SK-N-DZ (cell line): Measurements from ENCODE around the gene RAB40C.

Experiments
- DNase-seq: peaks from one replicate; pipeline ENCODE4 v3.0.0-alpha.2; 2015; ENCODE audit warnings: low spot score

Gene RAB40C

DNA sequence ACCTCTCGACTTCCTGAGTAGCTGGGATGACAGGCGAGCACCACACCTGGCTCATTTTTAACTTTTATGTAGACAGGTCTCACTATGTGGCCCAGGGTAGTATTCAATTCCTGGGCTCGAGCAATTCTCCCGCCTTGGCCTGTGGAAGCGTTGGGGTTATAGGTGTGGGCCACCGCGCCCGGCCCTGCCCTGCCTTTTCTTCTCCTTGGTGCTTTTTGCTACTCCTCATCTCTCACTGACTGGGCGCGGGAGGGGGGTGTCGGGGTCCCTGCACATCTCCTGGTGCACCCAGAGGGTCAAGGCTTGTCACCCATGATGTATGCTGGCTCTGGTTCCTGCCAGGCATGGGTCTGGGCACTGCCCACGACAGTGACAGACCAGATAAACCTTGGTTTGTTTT is 54.7 kb downstream of the RAB40C start:
- no peak for DNase-seq

DNA sequence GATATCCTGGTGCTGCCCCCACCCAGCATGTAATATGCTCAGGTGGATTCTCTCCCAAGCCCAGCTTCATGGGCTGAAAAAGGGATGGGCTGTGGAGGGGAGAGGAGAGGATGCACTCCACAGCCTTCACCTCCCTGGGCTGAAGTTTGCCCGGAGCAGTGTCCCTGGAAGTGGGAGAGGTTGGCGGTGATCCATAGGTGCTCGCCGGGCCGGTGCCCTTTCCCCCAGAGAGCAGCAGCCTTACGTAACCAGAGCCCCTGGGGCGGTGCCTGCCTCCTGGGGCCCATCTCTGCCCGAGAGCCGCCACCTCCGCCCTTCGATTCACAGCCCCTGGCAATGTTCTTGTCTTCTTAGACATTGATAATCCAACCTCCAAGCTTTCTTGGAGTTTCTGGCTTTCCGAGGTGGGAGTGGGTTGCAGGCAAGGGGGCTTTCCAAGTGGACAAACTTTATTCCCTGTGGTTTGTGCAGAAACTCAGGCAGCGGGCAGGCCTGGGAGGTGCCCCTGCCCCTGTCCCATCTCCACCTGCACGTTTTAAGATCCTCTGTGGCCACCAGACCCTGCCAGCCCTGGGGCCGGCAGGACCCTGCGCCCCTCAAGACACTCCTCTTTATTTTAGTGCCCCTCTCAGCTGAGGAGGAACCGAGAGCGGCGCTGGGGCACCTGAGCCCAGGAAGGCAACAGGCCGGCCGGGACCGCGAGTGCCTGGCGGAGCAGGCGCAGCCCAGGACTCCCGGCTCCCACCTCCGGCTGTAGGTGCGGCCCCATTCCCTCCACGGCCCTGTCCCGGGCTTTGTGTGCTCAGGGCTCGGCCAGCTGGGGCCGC is 56.2 kb downstream of the RAB40C start:
- DNase-seq = no peak

DNA sequence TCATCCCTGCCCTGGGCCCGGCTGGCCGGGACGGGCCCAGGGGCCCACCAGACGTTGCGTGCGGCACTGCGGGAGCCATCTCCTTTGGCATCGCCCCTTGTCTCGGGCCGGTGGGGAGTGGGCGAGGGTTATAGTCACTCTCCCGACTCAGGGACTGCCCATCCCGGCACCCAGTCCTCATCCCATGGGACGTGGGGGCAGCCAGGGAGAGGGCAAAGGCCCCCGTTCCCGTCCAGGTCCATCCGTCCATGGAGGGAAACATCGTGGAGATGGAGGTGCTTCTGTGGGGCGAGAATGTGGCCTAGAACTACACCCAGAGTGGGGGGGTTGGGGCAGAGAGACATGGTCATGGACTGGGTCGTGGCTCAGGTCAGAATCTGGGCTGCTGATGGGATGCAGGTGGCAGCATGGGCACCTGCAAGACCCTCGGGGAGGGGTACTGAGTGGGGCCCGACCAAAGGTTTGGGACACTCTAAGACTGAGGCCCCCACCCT is 56.9 kb downstream of the RAB40C start:
- no peak for DNase-seq

DNA sequence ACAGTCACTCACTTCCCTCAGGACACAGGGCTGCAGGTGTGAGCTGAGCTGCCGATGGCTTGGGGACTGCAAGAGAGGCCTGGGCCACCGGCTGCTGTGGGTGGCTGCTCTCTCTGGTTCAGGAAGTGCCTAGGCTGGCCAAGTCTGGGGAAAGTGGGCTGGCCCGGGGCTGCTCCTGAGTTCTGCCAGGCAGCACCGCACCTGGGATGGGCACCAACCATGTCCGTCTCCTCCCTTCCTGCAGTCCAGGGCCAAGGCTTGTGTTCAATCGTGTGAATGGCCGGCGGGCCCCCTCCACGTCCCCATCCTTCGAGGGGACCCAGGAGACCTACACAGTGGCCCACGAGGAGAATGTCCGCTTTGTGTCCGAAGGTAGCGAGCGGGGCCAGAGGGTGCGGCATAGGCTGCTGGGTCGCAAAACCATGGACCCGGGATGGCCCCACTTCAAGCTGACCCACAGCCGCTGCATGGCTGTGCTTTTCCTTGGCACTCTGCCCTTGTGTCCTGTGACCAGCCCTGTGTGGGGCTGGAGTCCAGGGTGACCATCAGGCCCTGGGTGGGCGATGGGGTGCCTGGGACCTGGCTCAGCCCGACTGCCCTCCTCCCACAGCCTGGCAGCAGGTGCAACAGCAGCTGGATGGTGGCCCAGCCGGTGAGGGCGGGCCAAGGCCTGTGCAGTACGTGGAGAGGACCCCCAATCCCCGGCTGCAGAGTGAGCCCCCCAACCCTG is 57.5 kb downstream of the RAB40C start:
- no peak for DNase-seq

DNA sequence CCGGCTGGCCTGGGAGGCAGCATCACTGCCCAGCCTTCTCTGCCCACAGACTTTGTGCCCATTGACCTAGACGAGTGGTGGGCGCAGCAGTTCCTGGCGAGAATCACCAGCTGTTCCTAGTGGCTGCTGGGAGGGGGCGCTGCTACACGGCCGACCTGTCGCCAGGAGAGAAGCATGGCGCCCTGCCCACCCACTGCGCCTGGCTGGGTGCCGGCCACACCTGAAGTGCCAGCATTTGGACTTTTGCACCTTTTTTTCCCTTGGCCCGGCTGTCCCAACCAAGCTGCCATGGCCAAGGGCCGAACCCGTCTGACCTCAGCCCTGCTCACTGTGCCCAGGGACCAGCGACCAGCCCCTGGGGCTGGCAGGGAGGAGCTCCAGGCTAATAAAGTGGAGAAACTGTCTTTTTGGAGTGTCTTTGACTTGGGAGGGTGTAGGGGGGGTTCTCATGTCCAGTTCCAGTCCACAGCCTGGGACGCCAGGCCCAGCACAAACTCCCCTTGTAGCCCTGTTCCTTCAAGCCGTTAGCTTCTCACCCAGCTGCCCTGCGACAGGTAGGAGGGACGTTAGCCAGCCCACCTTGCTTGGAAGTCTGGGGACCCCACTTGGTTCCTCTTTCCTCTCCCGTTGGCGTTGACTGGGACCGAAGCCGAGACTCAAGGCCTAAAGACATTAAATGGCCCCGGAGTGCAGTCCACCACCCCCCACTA is 58.4 kb downstream of the RAB40C start:
- DNase-seq = peak; percentile 56

DNA sequence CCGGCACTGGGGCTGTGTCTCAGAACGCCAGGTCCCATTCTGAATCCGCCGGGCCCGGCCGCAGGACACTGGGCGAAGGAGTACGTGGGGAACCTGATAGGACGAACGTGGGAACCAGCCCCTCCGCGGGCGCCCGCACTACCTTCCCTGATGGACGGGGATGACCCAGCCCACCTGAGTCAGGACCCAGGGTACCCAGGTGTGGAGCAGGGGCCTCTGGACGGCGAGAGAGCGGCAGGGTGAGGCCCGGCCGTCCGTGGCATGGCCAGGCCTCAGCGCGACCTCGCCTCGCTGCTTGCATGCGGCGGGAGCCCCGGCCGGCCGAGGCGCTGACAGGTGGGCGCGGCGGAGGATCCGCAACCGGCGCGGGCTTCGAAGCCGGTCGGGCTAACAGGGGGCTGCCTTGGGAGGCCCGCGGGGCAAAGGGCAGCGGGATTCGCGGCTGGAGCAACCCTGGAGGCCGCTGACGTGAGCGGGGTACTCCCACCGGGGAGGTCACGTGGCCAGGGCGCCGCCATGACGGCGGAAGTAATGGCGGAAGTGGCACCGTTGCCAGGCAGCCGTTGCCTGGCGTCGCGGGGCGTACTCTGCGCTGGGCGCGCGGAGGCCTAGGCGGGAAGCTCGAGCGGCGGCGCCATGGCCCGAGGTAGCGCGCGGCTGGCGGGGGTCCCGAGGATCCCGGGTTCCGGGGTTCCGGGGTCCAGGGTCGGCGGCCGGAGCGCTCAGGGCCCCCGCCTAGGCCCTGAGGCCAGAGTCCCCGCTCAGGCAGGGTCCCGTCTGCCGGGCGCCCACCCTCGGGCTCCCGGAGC is 59.1 kb downstream of the RAB40C start, which contains the start of gene WDR90:
Gene WDR90 (plus strand): TSS at position 585 of the 809 bp plus-strand sequence. CDS start 52 bp downstream, at position 637.
- peak; percentile 89 for DNase-seq

DNA sequence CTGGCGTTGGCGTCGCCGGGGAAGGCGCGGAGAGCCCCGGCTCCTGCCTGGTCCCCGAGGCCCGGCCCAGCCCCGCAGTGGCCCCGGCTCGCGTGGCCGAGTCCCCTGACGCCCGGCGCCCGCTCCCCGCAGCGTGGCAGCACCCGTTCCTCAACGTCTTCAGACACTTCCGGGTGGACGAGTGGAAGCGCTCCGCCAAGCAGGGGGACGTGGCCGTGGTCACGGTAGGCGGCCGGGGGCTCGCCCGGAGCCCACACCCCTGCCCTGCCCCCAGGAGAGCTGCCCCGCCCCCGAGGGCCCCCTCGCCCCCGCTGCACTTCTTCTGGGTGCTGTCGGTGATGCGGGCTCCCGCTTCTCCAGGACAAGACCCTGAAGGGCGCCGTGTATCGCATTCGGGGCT is 59.8 kb downstream of the RAB40C start:
- DNase-seq = no peak

DNA sequence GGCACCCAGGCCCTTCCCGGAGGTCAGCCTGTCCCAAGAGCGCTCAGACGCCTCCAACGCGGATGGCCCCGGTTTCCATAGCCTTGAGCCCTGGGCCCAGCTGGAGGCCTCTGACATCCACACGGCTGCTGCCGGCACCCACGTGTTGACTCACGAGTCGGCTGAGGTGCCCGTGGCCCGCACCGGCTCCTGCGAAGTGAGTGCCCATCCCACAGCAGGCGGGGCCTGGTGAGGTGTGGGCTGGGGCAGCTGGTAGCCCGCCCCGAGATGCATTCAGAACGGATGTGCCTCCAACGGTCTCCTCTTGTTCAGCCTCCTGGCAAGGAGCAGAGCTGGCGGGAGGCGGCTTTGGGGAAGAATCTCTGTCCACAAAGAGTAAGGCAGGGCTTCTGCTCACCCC is 62.0 kb downstream of the RAB40C start:
- DNase-seq = no peak

DNA sequence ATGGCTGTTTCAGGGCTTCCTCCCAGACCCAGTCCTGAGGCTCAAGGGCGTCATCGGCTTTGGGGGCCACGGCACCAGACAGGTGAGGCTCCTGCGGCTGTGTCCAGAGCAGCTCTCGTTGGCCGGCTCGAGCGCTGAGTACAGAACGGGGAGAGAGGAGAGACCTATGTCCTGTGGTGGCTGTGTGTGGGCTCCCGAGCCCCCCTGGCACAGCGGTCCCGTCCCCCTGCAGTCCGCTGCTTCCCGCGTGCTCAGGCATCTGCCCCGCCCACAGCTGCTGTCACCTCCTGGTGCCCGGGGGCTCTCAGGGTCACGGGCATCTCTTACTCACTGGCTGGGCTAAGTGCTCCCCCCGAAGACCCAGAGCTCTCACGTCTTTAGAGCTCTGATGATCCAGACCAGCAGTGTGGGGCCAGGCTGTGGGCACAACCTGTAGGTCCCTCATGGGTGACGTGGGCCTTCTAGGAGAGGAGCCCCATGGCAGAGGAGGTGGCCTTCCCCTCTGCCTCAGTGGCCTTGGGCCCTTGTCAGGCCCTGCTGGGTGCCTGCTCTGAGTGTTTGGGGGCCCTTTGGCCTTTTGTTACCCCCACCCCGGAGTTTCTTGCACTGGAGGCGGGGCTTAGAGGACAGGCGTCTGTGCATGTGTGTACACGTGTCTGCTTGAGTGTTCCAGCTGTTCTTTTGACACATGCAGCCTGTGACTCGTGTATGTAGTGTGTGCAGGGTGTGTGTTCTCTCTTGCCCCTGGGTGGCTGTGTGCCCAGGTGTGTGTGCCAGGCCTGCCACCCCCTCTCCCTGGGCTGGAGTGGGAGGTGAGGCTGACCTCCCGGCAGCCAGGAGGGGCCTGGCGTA is 62.8 kb downstream of the RAB40C start:
- no peak for DNase-seq

DNA sequence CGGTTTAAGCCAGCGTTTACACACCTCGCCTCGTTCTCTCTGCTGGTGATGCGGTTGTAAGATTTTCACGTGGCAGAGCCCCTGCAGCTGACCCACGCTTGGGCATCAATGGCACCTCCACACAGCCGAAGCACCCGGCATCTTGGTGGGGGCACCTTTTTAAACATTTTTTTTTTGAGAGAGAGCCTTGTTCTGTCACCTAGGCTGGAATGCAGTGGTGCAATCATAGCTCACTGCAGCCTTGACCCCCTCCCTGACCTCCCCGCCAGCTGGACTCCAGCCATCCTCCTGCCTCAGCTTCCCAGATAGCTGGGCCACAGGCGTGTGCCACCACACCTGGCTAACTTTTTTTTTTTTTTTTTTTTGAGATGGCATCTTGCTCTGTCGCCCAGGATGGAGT is 64.2 kb downstream of the RAB40C start:
- DNase-seq = no peak

DNA sequence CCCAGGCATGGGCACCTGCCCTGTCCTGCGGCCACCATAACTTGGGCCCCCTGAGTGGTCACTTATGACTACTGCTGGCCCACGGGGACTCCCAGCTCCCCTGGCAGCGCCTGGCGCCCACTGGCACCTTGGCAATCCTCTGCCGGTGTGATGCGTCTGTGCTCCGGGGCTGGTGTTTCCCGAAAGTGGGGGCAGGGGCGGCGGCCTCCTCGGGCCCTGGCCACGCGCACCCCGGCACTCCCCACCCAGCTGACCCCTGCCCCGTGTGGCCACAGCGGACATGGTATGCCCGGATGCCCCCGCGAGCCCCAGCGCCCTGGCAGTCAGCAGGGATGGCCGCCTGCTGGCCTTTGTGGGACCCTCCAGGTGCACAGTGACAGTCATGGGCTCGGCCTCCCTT is 67.6 kb downstream of the RAB40C start:
- no peak for DNase-seq

DNA sequence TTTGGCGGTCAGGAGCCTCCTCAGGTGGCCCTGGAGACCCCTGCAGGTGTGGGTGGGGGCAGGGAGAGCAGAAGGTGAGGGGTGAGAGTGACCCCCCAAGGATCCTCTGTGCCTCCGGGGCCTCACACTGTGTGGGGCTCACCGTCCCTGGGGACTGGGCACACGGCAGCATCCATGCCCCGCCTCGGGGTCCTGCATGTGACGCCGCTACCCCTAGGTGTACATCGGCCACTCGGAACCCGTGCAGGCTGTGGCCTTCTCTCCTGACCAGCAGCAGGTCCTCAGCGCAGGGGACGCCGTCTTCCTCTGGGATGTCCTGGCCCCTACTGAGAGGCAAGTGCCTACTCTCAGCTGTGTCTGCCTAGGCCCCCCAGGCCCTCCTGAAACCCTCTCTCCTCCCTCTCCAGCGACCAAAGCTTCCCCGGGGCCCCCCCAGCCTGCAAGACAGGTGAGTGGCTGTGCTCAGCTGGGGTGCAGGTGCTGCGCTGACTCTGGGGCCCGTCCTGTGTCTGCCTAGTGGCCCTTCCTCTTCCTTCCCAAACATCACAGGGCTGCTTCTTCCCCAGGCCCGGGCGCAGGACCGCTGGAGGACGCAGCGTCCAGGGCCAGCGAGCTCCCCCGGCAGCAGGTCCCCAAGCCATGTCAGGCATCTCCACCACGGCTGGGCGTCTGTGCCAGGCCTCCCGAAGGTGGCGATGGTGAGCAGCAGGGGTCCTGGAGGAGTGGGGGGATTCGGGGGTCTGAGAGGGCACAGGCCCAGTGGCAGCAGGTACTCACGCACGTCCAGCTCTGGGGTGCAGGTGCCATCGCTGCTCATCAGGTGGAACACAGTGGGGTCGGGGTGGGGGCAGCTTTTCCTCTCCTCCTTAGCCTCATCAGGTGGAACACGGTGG is 69.1 kb downstream of the RAB40C start:
- no peak for DNase-seq

DNA sequence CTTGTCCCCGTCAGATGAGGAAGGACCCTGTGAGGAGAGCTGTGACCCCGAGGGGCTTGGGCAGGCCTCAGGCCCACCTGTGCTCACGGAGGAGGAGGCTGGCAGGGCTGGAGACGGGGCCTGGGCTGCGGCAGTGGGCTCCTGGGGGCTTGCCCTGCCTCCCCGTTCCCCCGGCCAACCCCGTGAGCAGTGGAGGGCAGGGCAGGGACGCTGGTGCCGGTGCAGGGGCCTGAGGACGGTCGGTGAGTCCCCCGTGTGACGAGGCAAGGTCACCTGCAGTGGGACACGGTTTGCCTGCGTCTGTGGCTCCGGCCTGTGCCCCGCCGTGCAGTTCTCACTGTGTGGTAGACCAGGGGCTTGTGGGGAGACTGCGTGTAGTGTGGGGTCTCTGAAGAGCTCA is 69.8 kb downstream of the RAB40C start:
- DNase-seq = no peak

DNA sequence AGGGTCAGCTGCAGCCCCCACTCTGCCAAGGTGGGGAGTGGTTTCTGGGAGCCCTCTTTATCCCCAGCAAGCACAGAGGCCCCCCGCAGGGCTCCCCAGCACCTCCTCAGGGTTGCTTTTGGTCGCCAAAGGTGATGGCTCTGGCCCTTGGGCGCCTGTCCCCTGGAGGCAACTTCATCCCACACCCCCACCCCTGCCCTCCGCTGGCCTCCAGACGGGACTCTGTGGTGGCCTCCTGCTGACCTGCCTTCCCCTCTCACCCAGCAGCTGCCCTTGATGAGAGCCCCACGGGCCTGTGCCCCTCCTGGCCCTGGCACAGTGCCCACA is 70.2 kb downstream of the RAB40C start:
- DNase-seq = no peak

DNA sequence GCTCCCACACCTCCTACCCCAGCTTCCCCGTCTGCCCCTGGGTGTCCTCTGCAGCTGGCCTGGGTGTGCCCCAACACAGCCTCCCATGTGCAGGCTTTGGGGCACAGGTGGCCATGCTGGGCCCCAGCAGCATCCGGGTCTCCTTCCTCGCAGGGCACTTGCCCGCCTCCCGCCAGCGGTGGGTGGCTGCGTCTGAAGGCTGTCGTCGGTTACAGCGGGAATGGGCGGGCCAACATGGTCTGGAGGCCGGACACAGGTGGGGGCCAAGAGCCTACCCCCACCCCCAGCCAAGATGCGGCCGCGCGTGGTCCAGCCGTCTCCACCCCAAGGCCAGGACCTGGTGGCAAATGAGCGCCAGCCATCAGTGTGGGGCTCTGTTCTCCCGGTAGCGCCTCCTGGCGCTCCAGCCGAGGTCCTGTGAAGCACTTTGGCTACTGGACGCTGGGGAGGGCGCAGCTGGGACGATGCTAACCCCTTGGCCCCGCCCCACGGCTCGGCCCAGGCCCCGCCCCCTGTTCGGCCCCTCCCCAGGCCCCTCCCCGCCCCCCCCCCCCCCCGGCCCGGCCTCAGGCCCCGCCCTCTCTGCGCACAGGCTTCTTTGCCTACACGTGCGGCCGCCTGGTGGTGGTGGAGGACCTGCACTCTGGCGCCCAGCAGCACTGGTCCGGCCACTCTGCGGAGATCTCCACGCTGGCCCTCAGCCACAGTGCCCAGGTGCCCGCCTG is 70.8 kb downstream of the RAB40C start:
- peak; percentile 92 for DNase-seq

DNA sequence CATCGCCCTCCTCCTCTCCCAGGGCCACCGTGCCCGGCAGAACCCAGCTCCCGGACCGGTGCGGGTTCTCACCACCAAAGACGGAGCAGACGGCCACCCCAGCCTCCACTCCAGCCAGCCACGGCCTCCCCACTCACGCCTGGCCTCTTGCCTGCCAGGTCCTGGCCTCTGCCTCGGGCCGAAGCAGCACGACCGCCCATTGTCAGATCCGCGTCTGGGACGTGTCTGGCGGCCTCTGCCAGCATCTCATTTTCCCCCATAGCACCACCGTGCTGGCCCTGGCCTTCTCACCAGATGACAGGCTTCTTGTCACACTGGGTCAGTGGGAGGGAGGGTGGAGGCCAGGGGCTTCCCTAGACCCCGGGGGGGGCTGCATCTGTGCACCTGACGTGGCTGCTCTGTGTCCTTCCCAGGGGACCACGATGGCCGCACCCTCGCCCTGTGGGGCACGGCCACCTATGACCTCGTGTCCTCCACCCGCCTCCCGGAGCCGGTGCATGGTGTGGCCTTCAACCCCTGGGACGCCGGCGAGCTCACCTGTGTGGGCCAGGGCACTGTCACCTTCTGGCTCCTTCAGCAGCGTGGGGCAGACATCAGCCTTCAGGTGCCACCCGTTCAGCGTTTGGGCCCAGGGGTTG is 71.4 kb downstream of the RAB40C start:
- DNase-seq = no peak

DNA sequence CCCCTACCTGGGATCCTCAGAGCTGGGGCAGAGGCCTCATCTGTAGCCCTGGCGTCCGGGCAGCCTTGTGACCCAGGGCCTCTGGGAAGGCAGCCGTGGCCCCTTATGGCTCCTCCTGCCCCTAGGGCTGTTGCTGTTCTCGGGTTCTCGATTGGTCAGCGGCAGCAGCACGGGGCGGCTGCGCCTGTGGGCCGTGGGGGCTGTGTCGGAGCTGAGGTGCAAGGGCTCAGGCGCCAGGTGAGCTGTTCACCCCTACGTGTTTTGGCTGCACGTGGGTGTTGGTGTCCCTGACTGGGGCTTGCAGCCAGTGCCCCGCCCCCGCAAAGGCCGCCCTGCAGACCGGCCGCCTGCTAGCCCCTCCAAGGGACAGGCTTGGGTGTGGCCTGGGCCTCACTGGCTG is 72.2 kb downstream of the RAB40C start:
- DNase-seq = no peak

DNA sequence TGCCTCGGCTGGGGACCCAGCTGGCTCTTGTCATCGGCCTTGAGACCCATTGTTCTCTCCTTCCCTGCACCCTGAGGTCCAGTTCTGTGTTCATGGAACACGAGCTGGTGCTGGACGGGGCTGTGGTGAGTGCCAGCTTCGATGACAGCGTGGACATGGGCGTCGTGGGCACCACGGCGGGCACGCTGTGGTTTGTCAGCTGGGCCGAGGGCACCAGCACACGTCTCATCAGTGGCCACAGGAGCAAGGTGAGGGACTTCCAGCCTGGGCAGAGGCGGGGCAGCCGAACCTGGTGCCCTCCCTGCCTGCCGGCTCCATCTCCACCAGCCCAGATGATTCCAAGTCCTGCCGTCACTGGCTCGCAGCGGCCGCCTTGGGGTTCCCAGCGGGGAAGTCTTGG is 72.7 kb downstream of the RAB40C start:
- no peak for DNase-seq
